Measurements from ENCODE around the gene COMMD6.

COMMD6 gene

DNA sequence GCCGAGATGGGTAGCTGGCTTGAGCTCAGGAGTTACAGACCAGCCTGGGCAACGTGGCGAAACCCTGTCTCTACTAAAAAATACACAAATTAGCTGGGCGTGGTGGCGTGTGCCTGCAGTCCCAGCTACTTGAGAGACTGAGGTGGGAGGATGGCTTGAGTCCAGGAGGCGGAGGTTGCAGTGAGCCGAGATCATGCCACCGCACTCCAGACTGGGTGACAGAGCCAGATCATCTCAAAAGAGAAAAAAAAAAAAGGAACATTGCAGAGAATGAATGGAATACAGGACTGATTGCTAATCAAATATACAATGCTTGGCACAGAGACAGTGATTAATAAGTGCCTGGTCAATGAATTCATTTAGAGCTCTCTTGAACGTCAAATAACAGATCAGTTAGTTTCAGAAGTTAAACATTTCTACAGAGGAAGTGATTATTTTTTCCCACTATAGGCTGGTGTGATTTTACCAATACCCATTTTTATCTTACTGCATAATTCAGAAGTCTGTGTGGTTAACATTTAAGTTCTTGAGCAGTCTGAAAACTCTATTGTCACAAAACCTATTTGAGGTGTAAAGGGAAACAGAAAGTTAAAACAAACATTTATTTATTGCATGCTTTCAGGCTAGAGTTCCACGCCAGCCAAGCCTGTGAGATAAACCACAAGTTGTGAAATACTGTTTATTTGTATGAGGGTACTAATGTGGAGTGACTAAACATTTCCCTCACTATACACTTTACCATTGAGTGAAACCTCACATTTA is 48.0 kb downstream of the COMMD6 start:
- in situ Hi-C loops (cut with HindIII; ENCODE audit: low sequenced_read_pairs) = no loop called here
- peak; percentile 67 for DNase-seq (ENCODE audit: low read depth, low spot score)
- H3K4me3 ChIP-seq (ENCODE audit: low read depth, low read length) = no peak overlapping the region
- TF ChIP-seq, protein P1, sequence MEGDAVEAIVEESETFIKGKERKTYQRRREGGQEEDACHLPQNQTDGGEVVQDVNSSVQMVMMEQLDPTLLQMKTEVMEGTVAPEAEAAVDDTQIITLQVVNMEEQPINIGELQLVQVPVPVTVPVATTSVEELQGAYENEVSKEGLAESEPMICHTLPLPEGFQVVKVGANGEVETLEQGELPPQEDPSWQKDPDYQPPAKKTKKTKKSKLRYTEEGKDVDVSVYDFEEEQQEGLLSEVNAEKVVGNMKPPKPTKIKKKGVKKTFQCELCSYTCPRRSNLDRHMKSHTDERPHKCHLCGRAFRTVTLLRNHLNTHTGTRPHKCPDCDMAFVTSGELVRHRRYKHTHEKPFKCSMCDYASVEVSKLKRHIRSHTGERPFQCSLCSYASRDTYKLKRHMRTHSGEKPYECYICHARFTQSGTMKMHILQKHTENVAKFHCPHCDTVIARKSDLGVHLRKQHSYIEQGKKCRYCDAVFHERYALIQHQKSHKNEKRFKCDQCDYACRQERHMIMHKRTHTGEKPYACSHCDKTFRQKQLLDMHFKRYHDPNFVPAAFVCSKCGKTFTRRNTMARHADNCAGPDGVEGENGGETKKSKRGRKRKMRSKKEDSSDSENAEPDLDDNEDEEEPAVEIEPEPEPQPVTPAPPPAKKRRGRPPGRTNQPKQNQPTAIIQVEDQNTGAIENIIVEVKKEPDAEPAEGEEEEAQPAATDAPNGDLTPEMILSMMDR (IDR thresholded peaks at IDR 0.05; ENCODE audit: low read depth, low read length) = no peak

DNA sequence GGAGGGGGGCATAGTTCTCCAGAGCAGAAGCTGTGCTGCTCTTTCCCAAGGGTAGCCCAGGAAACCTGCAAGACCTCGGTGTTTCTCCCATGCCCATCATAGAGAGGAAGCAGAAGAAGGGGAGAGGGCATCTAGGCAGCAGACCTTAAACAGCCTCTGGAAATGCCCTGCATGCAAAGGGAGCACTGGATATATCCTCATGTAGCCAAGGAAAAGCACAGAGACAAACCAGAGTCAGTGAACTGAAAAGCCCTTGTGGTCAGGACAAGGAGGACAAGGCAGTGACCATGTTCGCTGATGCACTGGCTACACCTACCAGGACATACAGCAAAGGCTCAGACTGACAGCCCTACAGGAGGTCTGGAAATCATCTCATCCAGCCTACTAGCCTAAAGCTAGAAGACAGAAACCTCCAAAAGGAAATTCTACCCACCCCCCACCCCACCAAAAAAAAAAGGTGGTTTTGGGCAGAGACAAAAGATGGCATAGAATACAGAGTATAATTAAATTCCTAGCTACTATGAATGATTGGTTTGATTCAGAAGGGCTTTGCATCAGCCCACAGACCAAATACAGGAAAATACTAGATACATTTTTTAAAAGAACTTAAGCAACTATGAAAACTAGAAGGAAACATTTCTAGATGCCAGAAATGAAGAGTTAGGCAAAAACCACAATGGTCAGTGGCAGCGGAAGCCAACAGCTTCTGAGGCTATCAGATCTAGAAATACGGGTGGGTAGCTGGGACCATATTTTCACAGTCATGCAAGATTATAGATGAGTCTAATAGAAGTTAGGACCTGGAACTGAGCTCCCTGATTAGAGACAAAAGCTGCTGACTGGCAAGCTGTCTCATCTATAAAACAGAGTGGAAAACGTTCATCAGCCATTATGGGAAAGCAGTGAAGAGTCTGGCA is 51.2 kb downstream of the COMMD6 start:
- in situ Hi-C loops (cut with HindIII; ENCODE audit: low sequenced_read_pairs) = no loop called here
- TF ChIP-seq, protein P1 (IDR thresholded peaks at IDR 0.05; ENCODE audit: low read depth, low read length) = no peak
- no peak overlapping the region for H3K4me3 ChIP-seq (ENCODE audit: low read depth, low read length)
- no peak for DNase-seq (ENCODE audit: low read depth, low spot score)

DNA sequence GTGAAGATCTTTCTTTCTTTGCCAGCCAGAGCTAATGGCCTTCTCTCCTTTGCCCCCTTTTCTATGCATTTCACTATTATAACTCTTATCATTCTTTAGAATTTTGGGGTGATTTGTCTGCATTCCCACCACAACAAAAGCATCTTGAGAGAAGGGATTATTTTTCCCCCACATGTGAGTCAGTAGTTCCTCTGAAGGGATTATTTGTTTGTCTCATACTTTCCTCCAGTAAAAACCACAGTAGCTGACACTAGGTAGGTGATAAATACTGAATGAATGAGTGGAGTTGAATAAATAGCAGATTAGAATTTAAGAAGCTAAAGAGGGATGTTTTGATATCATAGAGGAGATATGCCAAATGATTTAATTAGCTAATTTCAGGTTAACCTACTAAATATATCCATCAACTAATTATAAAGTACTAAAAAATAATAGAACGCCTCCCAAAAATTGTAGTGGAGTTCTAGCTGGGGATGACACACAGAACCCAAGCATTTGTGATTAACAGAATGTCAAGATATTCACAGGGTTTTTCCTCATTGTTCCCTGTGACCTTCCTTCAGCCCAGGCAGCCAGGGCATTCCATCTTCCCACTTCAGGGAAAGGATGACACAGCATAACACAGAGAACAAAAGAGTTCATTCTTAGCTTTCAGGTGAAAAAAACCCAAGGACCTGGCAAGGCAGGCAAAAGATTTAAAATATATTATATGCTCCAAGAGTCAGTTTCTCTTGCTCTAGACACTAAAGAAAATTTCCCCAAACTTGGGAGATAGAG is 52.2 kb downstream of the COMMD6 start:
- peak; percentile 65 for DNase-seq (ENCODE audit: low read depth, low spot score)
- TF ChIP-seq, protein P1 (IDR thresholded peaks at IDR 0.05; ENCODE audit: low read depth, low read length) = no peak
- in situ Hi-C loops (cut with HindIII; ENCODE audit: low sequenced_read_pairs) = no loop called here
- H3K4me3 ChIP-seq (ENCODE audit: low read depth, low read length) = no peak overlapping the region

- in situ Hi-C loops (cut with HindIII; ENCODE audit: low sequenced_read_pairs) = no loop called here
- H3K4me3 ChIP-seq (ENCODE audit: low read depth, low read length) = peak overlapping the region; percentile 76
- DNase-seq (ENCODE audit: low read depth, low spot score) = no peak
- TF ChIP-seq, protein P1 (IDR thresholded peaks at IDR 0.05; ENCODE audit: low read depth, low read length) = no peak
These were observed 54.9 kb downstream of the COMMD6 start for GRCh38 chr13:75482820-75483079.

GRCh38 chr13:75482070-75482819 is 55.4 kb downstream of the COMMD6 start, which contains the start of gene TBC1D4:
TSS of gene TBC1D4 (minus strand) at chr13:75482169. CDS start at chr13:75481767, 402 bp downstream.
- DNase-seq (ENCODE audit: low read depth, low spot score) = peak; percentile 96
- in situ Hi-C loops (cut with HindIII; ENCODE audit: low sequenced_read_pairs) = no loop called here
- H3K4me3 ChIP-seq (ENCODE audit: low read depth, low read length) = peak within 1 kb of the TSS; percentile 76
- TF ChIP-seq, protein P1 (IDR thresholded peaks at IDR 0.05; ENCODE audit: low read depth, low read length) = peak; percentile 90
